HL-60/S4 treated with retinoic acid at 250 ng/mL for 4 days and 3 days (cell line): Measurements from ENCODE around the gene ABCA8.
"Not testable (repeated sequence)": the region's sequence is repeated elsewhere in the genome, so short reads cannot be mapped to it uniquely, and the experiment has no call there.

Experiments
- in situ Hi-C: fragments of 300-500 bp; cut with MboI; formaldehyde crosslinking; loops from 2 replicates; pipeline ENCODE4 v1.7.0; 2022; ENCODE audit warnings: low sequenced_read_pairs

Gene ABCA8, protein sequence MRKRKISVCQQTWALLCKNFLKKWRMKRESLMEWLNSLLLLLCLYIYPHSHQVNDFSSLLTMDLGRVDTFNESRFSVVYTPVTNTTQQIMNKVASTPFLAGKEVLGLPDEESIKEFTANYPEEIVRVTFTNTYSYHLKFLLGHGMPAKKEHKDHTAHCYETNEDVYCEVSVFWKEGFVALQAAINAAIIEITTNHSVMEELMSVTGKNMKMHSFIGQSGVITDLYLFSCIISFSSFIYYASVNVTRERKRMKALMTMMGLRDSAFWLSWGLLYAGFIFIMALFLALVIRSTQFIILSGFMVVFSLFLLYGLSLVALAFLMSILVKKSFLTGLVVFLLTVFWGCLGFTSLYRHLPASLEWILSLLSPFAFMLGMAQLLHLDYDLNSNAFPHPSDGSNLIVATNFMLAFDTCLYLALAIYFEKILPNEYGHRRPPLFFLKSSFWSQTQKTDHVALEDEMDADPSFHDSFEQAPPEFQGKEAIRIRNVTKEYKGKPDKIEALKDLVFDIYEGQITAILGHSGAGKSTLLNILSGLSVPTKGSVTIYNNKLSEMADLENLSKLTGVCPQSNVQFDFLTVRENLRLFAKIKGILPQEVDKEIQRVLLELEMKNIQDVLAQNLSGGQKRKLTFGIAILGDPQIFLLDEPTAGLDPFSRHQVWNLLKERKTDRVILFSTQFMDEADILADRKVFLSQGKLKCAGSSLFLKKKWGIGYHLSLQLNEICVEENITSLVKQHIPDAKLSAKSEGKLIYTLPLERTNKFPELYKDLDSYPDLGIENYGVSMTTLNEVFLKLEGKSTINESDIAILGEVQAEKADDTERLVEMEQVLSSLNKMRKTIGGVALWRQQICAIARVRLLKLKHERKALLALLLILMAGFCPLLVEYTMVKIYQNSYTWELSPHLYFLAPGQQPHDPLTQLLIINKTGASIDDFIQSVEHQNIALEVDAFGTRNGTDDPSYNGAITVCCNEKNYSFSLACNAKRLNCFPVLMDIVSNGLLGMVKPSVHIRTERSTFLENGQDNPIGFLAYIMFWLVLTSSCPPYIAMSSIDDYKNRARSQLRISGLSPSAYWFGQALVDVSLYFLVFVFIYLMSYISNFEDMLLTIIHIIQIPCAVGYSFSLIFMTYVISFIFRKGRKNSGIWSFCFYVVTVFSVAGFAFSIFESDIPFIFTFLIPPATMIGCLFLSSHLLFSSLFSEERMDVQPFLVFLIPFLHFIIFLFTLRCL (N-terminal part only)

DNA sequence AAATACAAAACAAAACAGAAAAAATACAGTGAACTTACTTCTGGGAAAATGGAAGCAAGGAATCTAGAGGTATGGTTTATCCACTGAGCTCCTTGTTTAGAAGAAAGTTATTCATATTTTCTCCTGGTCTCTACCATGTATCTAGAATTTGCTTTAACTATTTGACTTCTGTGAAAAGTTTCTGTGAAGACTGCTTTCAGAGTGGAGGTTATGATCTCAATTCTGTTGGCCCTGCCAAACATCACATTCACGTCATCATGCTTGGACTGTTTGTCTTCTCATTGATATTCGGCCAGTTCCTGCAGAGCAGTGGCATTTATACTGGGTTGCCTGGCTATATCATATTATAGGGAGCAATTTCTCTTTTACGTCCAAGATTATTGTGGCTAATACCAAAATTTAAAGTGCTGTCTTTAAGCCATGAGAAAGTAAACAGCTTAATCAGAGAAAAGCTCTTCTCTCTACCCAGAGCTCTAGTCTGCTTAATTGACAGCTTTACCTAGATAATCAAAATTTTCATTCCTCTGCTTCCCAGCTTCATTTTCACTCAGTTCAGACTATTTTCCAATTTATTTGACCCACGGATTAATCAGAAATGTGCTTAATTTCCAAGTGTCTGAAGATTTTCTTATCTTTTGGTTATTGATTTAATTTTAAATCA is at the start of gene ABCA8:
Gene ABCA8, minus strand, starts transcription at position 212 of the 661 bp plus-strand sequence. CDS start 13,358 bp downstream, outside the sequence.
- in situ Hi-C loops: loop anchor here (25.0 kb wide), 1 partner anchor 282 kb away; the partner anchor contains the start of gene ABCA10

DNA sequence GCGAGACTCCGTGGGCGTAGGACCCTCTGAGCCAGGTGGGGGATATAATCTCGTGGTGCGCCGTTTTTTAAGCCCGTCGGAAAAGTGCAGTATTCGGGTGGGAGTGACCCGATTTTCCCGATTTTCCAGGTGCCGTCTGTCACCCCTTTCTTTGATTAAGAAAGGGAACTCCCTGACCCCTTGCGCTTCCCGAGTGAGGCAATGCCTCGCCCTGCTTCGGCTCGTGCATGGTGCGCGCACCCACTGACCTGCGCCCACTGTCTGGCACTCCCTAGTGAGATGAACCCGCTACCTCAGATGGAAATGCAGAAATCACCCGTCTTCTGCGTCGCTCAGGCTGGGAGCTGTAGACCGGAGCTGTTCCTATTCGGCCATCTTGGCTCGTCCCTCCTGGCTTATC is 49.6 kb upstream of the ABCA8 start:
- in situ Hi-C loops: not testable (repeated sequence)

DNA sequence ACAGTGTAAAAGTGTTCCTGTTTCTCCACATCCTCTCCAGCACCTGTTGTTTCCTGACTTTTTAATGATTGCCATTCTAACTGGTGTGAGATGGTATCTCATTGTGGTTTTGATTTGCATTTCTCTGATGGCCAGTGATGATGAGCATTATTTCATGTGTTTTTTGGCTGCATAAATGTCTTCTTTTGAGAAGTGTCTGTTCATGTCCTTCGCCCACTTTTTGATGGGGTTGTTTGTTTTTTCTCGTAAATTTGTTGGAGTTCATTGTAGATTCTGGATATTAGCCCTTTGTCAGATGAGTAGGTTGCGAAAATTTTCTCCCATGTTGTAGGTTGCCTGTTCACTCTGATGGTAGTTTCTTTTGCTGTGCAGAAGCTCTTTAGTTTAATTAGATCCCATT is 44.6 kb upstream of the ABCA8 start:
- in situ Hi-C loops: not testable (repeated sequence)

DNA sequence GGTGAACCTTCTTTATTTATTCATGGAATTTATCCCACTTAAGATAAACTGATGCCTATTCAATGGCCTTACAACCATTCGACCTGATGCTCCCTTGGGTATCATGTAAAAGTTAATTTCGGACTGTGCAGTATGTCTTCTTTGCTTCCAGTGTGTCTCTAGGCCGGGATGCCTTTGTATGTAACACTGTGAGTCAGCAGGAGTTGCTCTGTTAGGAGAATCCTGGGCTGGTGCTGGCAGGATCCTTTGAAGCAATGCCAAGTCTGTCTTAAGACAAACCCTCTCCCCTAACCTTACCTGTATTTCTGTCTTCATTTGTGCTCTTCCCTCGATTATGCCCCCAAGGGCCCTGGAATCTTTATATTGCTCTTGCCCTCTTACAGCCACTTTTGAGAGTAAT is 37.9 kb upstream of the ABCA8 start:
- in situ Hi-C loops: no loop called here

DNA sequence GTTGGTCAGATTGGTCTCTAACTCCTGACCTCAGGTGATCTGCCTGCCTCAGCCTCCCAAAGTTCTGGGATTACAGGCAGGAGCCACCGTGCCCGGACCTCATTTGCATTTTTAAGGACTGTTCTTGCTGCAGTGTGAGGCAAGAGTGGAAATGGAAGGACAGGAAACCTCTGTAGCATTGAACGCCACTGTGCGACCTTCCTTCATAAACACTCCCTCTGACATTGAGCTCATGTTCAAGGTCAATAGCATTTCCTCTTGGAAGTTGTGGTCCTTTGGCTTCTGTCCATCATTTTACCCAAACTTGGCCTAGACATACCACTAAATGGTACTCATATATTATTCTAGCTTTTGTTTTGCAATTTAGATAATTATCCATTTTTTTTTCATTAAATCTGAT is 32.8 kb upstream of the ABCA8 start:
- in situ Hi-C loops: no loop called here

DNA sequence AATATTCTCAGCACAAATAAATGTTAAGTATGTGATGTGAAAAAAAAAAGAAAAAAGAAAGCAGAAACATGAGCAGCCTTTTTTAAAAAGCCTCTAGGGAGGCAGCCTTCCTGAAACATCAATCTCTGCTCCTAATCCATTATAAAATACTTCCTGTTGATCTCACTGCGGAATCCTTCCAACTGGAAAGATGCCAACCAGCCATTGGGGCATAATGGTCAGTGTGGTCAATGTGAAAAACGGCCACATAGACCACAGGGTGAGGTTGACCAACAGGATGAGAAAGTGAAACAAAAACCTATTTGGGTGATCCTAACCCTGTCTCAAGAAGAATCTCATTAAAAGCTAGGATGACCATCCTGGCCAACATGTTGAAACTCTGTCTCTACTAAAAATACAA is 26.1 kb upstream of the ABCA8 start:
- in situ Hi-C loops: no loop called here

DNA sequence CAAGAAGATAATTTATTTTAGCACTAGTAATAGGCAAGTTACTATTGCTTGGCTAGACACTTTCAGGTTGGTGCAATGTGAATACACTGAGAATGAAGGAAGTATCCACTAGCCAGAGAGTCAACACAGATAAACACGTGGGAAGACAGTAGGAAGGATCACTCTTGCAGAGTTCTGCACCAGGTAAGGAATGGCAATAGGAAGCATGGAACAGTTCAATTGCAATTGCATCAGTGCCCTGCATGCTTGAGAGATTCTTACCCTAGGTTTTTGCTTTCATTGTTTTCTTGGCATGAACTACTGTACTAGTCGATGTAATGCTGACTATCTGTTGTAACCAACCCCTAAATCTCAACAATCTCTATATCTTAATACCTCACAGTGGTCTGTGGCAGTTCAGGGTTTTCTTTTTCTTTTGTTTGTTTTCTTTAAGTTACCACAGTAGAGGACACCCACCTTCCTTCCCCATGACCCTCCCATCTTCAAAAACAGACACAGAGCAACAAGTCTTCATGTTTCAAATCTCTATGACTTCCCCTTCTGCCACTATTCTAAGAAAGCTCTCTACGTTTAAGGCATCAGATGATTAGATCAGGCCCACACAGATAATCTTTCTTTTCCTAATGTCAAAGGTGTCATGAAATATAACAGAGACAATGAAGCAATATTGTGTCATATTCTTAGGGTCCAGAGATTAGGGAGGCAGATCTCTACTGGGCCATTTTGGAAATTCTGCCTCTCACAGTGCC is 18.1 kb upstream of the ABCA8 start:
- in situ Hi-C loops: loop anchor here (5.0 to 25.0 kb wide), 3 partner anchors 58 to 264 kb away; partner anchors contain the start of gene ABCA10

DNA sequence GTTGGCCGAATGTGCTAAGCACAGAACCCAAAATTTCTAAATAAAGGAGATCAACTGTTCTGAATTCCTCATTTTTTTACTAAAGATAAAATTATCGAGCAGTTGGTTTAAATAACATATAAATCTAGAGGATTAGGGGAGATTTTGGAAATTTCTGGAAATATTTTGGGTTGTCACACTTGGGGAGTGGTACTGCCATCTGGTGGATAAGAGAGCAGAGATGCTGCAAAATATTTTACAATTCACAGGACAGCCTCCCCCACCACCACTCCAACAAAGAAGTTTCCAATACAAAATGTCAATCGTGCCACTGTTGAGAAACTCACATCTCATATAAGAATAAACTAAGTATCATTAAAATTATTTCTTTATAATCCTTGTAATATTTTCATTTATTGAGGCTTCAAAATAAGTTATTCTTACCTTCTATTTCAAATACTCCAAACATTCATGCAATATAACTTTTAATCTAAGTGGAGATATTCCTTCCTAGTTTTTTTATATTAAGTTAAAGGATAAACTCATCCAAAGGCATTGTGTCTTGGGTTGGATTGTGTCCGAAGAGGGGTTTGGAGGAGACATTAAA is 17.0 kb upstream of the ABCA8 start:
- in situ Hi-C loops: loop anchor here (5.0 to 25.0 kb wide), 3 partner anchors 57 to 265 kb away; partner anchors contain the start of gene ABCA10

DNA sequence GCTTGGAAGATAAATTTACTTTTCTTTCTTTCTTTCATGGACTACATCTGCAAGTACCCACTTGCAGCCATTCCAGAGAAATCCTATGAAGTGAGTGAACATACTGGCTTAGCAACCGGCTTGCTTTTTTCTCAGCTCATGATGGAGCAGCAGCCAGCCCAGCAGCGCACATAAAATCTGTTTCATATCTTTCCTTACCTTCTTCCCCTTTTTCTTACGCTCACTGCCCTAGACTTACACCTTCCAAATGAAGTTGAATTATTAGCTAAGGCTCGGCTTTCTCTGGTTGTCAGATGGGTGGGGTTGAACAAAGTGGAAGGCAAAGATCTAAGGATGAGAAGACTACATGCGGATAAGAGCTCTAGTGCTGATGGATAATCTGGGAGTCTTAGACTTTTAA is 13.9 kb upstream of the ABCA8 start:
- in situ Hi-C loops: loop anchor here (25.0 kb wide), 1 partner anchor 268 kb away; the partner anchor contains the start of gene ABCA10

DNA sequence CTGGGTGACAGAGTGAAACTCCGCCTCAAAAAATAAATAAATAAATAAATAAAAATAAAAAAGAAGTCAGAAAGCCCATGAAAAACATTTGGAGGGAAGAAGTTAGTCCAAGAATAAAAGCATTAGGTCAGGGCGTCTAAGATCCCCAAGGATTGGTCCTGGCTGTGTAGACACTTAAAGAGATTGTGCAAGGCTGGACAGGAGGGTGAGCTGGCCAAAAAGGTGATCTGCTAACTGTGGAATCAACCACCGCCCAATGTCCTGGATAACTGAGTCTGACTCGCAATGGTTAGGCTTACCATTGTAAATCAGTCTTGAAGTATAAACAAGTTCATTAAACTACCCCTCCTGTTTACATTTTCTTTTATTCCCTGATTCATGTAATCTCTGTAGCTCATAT is 8.8 kb upstream of the ABCA8 start:
- in situ Hi-C loops: loop anchor here (25.0 kb wide), 1 partner anchor 273 kb away; the partner anchor contains the start of gene ABCA10

DNA sequence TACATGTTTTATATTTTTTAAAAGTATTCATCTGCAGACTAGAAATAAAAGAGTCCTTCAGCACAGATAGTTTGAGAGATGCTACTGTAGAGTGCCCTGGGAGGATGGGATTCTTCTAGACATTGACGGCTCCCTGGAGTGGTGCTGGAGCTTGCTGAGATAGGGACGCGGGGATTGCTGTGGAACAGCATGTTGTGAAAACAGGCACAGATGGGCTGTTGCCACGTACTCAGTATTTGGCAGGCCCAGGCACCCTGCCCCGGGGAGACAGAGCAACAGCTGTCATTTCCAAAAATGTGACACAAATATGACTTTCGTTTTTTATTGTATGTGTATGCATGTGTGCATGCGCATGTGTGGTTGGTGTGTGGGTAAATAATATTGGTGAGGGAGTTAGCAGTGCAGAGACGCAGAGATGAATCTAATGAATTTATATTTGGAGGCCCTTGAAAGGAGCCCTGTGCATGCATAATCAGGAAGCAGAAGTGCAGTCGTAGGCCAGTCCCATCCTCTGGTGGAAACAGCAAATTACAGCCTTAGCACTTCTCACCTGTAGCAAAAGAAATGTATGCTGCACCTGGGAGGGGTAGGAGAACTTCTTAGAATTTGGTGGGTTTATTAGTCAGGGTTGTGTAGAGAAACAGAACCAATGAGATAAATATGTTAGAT is 6.2 kb upstream of the ABCA8 start:
- in situ Hi-C loops: loop anchor here (25.0 kb wide), 1 partner anchor 276 kb away; the partner anchor contains the start of gene ABCA10

DNA sequence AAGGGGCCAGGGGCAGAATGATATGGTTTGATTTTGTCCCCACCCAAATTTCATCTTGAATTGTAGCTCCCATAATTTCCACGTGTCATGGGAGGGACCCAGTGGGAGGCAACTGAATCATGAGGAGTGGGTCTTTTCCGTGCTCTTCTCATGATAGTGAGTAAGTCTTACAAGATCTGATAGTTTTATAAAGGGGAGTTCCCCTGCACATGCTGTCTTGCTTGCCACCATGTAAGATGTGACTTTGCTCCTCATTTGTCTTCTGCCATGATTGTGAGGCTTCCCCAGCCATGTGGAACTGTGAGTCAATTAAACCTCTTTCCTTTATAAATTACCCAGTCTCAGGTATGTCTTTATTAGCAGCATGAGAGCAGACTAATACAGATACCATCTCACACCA is 3.9 kb upstream of the ABCA8 start:
- in situ Hi-C loops: loop anchor here (25.0 kb wide), 1 partner anchor 278 kb away; the partner anchor contains the start of gene ABCA10

DNA sequence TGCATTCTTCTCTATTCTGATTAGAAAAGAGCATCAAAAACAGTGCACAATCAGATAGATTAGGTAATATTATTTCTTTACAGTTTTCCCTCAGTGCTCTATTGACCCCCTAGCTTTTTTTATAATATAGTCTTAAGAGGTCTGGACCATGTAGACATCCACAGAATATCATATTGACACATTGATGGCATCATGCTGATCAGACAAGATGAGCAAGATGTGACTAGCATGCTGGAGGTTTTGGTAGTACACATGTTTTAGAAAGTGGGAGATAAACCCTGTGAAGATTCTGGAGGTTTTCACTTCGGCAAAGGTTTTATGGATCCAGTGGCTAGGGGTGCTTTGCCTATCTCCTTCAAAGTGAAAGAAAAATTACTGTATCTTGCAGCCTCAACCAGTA is 2.8 kb upstream of the ABCA8 start:
- in situ Hi-C loops: loop anchor here (25.0 kb wide), 1 partner anchor 279 kb away; the partner anchor contains the start of gene ABCA10

DNA sequence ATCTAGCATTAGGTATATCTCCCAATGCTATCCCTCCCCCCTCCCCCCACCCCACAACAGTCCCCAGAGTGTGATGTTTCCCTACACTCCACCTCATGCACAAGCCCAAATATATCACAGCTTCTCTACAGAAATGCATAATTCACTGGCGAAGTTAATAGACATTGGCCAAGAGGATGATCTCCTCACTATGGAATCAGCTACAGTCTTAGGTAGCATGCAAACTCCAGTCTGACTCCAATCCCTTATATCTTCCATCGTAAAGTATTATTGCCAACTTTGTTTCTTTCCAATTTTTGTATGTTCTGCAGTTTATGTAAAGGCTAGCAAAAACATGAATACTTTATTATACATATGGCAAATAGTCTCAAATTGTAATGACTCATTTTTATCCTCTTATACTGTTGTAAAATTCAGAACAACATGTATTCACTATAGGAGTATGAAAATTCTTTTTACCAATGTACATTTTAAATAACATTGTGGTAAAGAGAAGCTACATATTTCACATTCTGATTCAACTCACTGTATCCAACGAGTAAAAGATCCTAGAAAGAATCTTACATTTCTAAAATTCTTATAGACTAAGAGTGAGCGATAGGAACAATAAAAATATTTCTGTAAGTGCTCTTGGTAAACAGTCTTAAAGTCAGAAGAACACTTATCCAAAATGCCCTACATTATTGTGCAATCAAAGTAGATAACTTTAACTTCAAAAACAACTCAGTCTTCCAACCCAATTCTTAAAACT is 871 bp downstream of the ABCA8 start:
- in situ Hi-C loops: loop anchor here (25.0 kb wide), 1 partner anchor 283 kb away; the partner anchor contains the start of gene ABCA10

DNA sequence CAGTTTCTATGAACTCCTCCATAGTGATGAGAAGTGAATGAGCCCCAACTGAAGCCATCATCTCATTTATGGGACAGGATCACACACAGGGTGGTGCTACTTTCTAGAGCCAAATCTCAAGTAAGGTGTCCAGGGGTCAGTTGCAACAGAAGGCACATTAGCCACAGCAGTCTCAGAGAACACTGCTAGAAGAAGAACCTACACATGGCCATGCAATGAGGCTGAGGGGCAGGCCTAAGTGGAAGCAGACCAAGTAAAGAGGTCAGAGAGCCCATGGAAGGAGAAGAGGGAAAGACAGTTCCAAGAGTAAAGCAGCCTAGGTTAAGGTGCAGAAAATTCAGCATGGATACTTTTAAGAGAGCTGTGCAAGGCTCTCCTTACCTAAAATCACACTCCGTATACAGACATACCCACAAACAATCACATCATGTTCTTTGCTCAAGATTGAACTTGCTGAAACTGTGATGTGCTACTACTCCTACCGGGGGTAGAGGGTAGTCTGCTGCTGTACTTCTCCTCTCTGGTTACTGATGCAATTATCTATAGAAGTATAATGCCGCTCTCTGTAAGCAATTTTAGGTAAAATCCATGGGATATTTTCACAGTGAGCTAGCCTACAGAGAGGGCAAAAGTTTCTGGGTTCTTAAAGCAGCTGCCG is 1.7 kb downstream of the ABCA8 start:
- in situ Hi-C loops: loop anchor here (25.0 kb wide), 1 partner anchor 284 kb away; the partner anchor contains the start of gene ABCA10

DNA sequence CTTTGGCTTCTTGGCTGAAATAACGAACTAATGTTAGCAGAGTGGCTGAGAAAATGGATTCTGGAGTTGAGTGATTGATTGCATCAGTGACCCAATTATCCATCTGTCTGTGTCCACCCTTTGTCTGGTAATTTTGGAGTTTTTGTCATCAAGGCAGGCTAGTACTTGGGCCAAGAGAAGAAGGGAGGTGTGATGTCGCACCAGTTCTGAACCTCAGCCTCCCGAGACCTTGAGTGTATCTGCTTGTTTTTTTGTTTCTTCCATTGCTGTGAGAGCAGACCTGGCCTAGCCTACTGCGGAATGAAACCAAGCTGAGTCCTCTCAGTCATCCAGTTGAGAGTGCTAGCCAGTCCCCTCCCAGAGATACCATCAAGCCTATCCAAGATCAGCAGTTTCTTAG is 4.5 kb downstream of the ABCA8 start:
- in situ Hi-C loops: loop anchor here (25.0 kb wide), 1 partner anchor 287 kb away; the partner anchor contains the start of gene ABCA10

DNA sequence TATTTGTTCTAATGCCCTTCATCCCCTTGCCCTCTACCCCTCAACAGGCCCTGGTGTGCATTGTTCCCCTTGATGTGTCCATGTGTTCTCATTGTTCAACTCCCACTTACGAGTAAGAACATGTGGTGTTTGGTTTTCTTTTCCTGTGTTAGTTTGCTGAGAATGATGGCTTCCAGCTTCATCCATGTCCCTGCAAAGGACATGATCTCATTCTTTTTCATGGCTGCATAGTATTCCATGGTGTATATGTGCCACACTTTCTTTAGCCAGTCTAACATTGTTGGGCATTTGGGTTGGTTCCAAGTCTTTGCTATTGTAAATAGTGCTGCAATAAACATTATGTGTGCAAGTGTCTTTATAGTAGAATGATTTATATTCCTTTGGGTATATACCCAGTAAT is 7.3 kb downstream of the ABCA8 start:
- in situ Hi-C loops: not testable (repeated sequence)
